ENCODE data around the gene PKIG.

- TF ChIP-seq, protein P1, sequence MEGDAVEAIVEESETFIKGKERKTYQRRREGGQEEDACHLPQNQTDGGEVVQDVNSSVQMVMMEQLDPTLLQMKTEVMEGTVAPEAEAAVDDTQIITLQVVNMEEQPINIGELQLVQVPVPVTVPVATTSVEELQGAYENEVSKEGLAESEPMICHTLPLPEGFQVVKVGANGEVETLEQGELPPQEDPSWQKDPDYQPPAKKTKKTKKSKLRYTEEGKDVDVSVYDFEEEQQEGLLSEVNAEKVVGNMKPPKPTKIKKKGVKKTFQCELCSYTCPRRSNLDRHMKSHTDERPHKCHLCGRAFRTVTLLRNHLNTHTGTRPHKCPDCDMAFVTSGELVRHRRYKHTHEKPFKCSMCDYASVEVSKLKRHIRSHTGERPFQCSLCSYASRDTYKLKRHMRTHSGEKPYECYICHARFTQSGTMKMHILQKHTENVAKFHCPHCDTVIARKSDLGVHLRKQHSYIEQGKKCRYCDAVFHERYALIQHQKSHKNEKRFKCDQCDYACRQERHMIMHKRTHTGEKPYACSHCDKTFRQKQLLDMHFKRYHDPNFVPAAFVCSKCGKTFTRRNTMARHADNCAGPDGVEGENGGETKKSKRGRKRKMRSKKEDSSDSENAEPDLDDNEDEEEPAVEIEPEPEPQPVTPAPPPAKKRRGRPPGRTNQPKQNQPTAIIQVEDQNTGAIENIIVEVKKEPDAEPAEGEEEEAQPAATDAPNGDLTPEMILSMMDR (IDR thresholded peaks at IDR 0.05): no peak
- TF ChIP-seq POLR2A (IDR thresholded peaks at IDR 0.05; ENCODE audit: low read depth): no peak
- TF ChIP-seq EP300 (IDR thresholded peaks at IDR 0.05): no peak
- TF ChIP-seq POLR2AphosphoS5 (IDR thresholded peaks at IDR 0.05): no peak
Measured at GRCh38 chr20:44648579-44648978, 66.2 kb downstream of the PKIG start.

Measured in esophagus muscularis mucosa (tissue), 4 donors.